Fibroblast of villous mesenchyme (primary cell): Measurements from ENCODE around the gene CD151. TPM values are rescaled to one million over a fixed set of nuclear protein-coding genes. Genes with fewer than 3 reads are reported as not detected.

Experiments
- DNase-seq: peaks from one replicate; pipeline ENCODE4 v3.0.0-alpha.2; 2010; ENCODE audit warnings: low read depth
- H3K4me3 ChIP-seq: 2 replicates; pipeline ENCODE4 v1.5.1; 2011; ENCODE audit warnings: low read depth, mild to moderate bottlenecking, low read length
- CTCF ChIP-seq: IDR thresholded peaks from 2 replicates; pipeline ENCODE4 v1.5.1; 2012; ENCODE audit warnings: low read depth, mild to moderate bottlenecking, low read length; ENCODE audit not compliant: insufficient read depth
- total RNA-seq: library from RNA; depleted of rRNA; stranded (reverse); fragments of >200 nt; gene quantifications from 2 replicates; pipeline ENCODE4 v1.2.3, GENCODE V29; 2012

Gene CD151
- total RNA-seq, 1 donor: 218 TPM

GRCh38 chr11:793556-793955 is 39.2 kb upstream of the CD151 start:
- TF ChIP-seq CTCF: no peak
- no peak overlapping the region for H3K4me3 ChIP-seq
- DNase-seq: no peak

GRCh38 chr11:794013-794765 is 38.6 kb upstream of the CD151 start:
- DNase-seq: no peak
- TF ChIP-seq CTCF: no peak
- no peak overlapping the region for H3K4me3 ChIP-seq

- TF ChIP-seq CTCF: no peak
- H3K4me3 ChIP-seq: peak overlapping the region; percentile 74
- no peak for DNase-seq
Measured at GRCh38 chr11:794766-795633, 37.8 kb upstream of the CD151 start.

- no peak for TF ChIP-seq CTCF
- H3K4me3 ChIP-seq: peak overlapping the region; percentile 74
- peak; percentile 89 for DNase-seq
Measured at GRCh38 chr11:795634-796564, 36.9 kb upstream of the CD151 start.

GRCh38 chr11:796565-797295 is 36.0 kb upstream of the CD151 start:
- peak overlapping the region; percentile 74 for H3K4me3 ChIP-seq
- TF ChIP-seq CTCF: no peak
- DNase-seq: no peak
